ENCODE measurements around the gene CLIC3.
A peak's percentile ranks its signal among the peaks of the same experiment; 100 is the strongest.

Gene CLIC3

DNA sequence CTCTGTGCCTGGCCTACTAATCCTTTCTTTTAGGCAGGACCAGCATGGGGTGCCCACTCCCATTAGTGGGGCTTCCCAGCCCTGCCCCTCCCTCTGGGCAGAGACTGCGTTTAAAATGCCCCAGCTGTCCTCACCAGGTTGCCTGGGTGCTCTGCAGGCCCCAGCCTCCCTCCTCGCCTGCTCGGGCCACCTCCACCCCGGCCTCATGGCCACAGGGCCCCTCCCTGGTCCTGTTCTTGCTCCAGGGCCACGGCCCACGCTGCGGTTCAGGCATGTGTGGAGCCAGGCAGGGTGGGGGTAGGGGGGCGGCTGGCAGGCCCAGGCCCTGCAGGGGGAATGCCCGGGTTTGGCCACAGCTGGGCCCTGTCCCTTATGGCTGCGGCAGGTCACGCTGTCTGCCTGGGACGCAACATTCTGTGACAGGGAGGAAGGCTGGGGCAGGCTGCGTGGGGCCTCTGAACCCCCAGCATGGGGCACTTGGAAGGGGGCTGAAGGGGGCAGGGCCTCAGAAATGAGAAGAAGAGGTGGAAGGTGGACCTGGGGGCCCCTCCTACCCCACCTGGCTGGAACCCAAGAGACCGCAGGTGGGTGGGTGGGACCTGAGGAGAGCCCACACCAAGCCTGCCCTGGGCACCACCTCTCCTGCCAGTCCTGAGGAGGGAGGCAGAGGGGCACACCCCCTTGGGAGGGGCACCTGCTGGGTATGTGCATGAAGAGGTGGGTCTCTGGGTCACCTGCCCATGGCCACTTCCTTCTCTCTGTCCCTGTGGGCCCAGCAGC, 44.6 kb downstream of the CLIC3 start, which contains the start of gene LCN12:
Gene LCN12, plus strand, starts transcription at position 733 of the 780 bp plus-strand sequence. CDS start 55 bp downstream, outside the sequence.
- DNase-seq (ENCODE audit: low read depth in 2 of 2) = no peak

DNA sequence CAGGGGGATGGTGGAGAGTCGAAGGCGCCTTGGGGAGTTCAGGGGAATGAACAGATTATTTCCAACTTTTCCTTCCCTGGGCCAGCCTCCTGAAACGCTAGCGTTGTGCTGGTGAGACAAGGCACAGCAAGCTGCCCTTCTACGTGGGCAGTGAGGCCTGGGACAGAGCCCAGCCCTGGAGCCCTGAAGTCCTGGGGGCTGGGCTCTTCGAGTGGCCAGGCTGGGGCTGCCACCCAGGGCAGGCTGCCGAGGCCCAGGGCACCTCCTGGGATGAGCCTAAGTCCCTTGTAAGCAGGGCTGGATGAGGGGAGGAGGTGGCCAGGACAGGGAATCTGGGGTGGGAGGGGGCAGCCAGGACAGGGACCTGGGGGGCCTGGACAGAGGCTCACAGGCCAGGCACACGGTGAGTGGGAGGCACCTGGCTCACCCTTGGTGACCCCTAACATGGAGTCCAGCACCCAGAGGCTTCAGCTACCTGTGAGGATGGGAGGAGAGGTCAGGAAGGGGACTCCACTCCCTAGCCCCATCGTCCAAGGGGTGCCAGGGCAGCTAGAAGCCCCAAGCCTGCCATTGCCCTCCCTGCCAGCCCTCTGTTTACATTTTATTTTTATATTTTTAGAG, 45.6 kb downstream of the CLIC3 start:
- DNase-seq (ENCODE audit: low read depth in 2 of 2) = no peak

DNA sequence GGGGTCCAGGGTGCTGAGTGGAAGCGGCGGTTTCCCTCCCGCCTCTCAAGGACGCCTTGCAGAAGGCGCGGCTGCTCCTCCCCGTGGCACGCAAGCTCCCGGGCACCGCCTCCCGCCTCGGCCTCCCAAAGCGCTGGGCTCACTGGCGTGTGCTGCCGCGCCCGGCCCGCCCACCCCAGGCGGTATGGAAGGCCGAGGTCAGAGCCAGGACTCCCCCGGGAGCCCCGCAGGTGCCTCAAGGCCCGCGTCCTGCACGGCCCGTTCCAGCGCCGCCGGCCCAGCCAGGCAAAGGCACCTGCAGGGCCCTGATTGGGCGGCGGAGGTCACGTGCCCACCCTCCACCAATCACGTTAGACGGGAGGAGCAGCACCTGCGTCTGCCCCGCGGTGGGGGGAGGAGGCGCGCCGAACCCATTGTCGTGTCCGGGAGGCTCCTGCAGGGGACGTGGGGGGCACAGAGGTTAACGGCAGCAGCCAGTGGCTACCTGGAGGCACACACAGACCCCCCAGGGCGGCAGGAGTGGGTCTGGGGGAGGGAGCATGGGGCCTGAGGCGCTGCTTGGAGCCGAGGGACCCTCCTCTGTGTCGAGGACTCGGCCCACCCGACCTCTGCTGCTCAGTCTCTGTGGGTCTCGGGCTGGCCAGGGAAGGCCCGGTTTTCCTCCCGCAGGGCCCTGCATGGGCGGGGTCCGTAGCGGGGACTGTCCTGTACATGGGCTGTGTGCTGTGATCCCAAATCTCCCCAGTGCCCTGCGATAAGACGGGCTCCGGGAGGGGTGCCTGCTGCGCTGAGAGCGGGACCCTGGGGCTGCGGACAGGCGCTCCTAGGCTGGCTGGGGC, 46.3 kb downstream of the CLIC3 start:
- peak; percentile 40 to 45 for DNase-seq (ENCODE audit: low read depth in 2 of 2)

DNA sequence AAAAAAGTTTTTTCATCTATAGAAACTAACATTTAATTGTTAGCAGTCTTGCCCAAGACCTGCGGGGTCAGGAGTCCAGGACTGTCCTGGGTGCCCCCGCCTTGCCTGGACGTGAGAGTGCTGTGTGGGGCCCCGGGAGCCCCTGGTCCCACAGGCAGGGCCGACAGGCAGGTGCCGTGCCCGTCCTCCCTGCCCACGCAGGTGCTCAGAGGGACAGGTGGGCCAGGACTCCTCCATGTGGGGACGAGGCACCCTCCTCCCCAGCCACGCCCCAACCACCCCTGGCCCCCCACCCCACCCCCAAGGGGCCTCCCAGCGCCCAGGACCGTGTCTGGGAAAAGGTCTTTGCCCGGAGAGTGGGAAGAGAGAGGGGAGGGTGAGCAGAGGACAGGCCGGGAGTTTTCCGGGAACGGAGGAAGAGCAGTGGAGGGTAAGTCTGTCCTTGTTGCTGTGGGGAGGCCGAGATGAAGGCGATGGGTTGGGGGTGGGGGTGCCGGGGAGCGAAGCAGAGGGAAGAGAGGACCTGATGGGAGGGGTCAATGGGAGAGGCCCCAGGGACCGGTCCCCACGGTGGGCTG, 47.0 kb downstream of the CLIC3 start:
- no peak for DNase-seq (ENCODE audit: low read depth in 2 of 2)

DNA sequence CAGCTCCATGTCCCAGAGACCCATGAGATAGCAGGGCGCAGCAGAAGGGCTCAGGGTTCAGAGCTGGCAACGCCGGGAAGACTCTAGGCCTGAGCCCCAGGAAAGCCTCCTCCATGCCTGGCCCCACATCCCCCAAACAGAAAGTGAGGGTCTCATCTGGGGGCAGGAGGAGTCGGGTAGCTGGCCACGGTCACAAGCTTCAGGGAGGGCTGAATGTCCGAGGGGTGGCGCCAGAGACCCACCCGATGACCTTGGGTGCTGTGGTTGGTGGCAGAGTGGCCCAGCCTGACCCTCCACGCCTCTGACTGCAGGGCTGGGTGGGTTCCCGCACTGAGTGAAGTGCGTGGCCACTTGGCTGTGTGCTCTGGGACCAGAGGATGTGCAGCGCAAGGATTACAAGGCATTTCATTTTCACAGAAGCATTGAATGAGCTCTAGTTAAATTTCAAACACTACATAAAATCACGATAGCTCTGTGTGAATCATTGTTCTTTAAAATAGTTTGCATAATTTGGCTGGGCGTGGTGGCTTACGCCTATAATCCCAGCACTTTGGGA, 48.3 kb downstream of the CLIC3 start:
- DNase-seq (ENCODE audit: low read depth in 2 of 2) = no peak

DNA sequence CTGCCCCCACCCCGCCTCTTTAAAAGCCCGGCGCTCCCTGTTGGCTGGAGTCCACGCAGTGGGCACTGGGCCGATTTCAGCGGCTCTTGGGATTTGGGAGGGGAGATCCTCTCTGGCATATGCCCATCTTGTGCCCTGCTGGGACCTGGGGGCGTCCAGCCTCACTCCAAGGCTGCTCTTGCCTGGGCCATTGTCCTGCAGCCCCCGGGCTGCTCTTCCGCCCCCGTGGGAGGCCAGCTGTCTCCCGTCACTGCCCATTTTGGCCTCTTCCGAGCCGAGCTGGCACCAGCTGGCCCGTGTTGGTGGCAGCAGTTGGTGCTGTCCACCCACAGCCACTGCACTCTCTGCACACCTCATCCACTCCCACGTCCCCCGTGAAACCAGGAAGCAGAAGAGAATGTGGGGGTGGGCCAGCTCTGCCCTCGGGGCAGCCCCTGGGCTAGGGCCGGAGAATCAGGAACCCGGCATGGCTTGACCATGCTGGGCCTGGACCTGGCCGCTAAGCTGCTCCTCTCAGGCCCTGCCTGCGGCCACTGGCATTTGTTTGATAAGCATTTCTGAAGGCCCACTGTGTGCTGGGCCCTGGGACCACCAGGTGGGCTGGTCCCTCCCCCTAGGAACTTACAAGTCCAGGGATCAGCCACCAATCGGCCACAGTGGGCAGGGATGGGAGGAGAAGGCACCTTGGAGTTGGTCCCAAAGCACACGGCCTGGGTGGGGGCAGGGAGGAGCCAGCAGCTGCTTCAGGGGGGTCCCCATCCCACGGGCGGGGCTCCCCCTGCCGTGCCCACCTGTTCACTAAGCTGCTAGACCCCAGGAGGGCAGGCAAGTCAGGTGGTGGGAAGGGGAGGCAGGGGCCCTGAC, 49.1 kb downstream of the CLIC3 start:
- DNase-seq (ENCODE audit: low read depth in 2 of 2) = no peak

DNA sequence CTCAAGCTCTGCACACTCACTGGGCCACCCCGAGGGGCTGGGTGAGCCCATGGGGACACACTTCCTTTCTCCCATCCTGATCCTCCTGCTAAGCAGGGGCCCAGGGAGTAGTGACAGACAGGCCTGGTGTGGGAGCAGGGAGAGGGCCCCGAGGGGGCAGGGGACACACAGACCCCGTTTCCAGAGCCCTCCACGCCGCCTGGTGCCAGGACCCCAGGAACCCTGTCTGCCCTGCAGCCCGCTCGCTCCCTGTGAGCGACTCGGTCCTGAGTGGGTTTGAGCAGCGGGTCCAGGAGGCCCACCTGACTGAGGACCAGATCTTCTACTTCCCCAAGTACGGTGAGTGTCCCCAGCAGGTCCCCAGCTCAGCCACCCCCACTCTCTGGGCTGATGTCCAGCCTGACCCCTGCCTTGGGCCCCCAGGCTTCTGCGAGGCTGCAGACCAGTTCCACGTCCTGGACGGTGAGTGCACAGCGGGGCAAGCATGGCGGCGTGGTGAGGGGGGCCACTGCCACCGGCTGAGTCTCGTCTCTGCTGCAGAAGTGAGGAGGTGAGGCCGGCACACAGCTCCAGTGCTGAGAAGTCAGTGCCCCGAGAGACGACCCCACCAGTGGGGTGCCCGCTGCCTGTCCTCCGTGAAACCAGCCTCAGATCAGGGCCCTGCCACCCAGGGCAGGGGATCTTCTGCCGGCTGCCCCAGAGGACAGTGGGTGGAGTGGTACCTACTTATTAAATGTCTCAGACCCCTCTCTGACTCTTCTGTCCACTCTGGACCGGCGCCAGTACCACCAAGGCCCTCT, 49.9 kb downstream of the CLIC3 start:
- no peak for DNase-seq (ENCODE audit: low read depth in 2 of 2)

DNA sequence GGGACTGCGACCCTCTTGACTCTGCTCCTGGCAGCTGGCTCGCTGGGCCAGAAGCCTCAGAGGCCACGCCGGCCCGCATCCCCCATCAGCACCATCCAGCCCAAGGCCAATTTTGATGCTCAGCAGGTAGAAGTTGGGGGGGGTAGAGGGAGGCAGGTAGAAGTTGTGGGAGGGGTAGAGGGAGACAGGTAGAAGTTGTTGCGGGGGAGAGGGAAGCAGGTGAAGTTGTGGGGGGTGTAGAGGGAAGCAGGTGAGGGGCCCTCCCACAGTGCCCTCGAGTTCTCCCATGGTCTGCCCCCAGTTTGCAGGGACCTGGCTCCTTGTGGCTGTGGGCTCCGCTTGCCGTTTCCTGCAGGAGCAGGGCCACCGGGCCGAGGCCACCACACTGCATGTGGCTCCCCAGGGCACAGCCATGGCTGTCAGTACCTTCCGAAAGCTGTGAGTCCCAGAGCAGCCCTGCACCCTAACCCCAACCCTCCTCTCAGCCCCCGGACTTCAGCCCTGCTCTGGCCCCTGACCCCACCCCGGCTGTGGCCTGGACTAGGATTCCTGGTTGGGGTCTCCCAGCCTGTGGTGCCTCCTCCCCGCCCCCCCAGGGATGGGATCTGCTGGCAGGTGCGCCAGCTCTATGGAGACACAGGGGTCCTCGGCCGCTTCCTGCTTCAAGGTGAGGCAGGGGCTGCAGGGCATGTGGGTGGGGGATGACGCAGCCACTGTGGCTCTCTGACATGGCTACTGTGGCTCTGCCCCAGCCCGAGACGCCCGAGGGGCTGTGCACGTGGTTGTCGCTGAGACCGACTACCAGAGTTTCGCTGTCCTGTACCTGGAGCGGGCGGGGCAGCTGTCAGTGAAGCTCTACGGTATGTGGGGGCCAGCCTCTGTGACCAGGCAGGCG, 50.8 kb downstream of the CLIC3 start:
- no peak for DNase-seq (ENCODE audit: low read depth in 2 of 2)

Measured in fibroblast of skin of left quadriceps (primary cell).